Measurements from ENCODE around the gene CARD9. TPM values are rescaled to one million over a fixed set of nuclear protein-coding genes. Genes with fewer than 3 reads are reported as not detected.

The CARD9 gene
- total RNA-seq, 3 donors from 2014 or later: 2.2 to 2.4 (median 2.2) TPM

- Histone ChIP-seq H3K4me3 (no peak overlapping the region), H3K4me1 (ENCODE audit: low read depth) (peaks cover 8% of the 10 kb centered on the region), H3K9me3 (no peaks in the 10 kb centered on the region), H3K36me3 (ENCODE audit: low read depth) (no peaks in the 10 kb centered on the region)
- ATAC-seq (no peak), DNase-seq (no peak)
- intact Hi-C loops (cut with DNase I, micrococcal nuclease): no loop called here
- TF ChIP-seq, protein P1, sequence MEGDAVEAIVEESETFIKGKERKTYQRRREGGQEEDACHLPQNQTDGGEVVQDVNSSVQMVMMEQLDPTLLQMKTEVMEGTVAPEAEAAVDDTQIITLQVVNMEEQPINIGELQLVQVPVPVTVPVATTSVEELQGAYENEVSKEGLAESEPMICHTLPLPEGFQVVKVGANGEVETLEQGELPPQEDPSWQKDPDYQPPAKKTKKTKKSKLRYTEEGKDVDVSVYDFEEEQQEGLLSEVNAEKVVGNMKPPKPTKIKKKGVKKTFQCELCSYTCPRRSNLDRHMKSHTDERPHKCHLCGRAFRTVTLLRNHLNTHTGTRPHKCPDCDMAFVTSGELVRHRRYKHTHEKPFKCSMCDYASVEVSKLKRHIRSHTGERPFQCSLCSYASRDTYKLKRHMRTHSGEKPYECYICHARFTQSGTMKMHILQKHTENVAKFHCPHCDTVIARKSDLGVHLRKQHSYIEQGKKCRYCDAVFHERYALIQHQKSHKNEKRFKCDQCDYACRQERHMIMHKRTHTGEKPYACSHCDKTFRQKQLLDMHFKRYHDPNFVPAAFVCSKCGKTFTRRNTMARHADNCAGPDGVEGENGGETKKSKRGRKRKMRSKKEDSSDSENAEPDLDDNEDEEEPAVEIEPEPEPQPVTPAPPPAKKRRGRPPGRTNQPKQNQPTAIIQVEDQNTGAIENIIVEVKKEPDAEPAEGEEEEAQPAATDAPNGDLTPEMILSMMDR (IDR thresholded peaks at IDR 0.05): no peak
Measured at GRCh38 chr9:136359774-136360718, 13.4 kb downstream of the CARD9 start.

GRCh38 chr9:136358888-136359287 lies 14.6 kb downstream of the CARD9 start:
- Histone ChIP-seq H3K9me3 (no peaks in the 10 kb centered on the region), H3K36me3 (ENCODE audit: low read depth) (no peaks in the 10 kb centered on the region), H3K4me1 (ENCODE audit: low read depth) (peaks cover 8% of the 10 kb centered on the region), H3K4me3 (no peak overlapping the region)
- intact Hi-C loops (cut with DNase I, micrococcal nuclease): no loop called here
- TF ChIP-seq, protein P1 (IDR thresholded peaks at IDR 0.05): no peak
- ATAC-seq (no peak), DNase-seq (no peak)

GRCh38 chr9:136358016-136358415 lies 15.5 kb downstream of the CARD9 start:
- Histone ChIP-seq H3K4me1 (ENCODE audit: low read depth) (peaks cover 7% of the 10 kb centered on the region), H3K9me3 (no peaks in the 10 kb centered on the region), H3K36me3 (ENCODE audit: low read depth) (no peaks in the 10 kb centered on the region), H3K4me3 (no peak overlapping the region)
- no peak for ATAC-seq
- intact Hi-C loops (cut with DNase I, micrococcal nuclease): no loop called here
- DNase-seq: no peak
- TF ChIP-seq, protein P1 (IDR thresholded peaks at IDR 0.05): no peak

DNA sequence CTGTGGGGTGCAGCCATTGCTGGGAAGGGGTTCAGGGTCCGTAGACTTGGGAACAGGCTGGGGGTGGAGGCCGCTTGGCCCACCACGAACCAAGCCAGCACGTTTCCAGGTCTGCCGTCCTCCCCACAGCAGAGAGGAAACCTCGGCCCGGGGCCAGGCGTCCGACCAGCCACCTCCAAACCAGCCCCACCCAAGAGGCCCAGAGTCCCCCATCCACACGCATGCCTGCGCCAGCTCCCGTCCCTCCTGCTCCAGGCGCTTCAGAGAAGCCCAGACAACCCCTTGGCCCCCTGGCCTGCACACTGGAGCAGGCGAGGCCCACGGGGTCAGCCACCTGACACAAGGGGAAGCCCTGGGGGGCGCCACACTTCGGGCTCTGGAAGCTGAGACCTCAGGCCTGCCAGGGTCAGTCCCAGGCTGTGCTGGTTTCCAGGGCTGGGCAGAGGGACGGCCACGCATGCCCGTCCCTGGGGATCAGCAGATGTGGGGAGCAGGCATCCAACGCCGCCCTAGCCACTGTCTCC lies 16.2 kb downstream of the CARD9 start:
- Histone ChIP-seq H3K4me3 (no peak overlapping the region), H3K9me3 (no peaks in the 10 kb centered on the region), H3K36me3 (ENCODE audit: low read depth) (no peaks in the 10 kb centered on the region), H3K4me1 (ENCODE audit: low read depth) (no peaks in the 10 kb centered on the region)
- TF ChIP-seq, protein P1 (IDR thresholded peaks at IDR 0.05): no peak
- DNase-seq: no peak
- no peak for ATAC-seq
- intact Hi-C loops (cut with DNase I, micrococcal nuclease): no loop called here

DNA sequence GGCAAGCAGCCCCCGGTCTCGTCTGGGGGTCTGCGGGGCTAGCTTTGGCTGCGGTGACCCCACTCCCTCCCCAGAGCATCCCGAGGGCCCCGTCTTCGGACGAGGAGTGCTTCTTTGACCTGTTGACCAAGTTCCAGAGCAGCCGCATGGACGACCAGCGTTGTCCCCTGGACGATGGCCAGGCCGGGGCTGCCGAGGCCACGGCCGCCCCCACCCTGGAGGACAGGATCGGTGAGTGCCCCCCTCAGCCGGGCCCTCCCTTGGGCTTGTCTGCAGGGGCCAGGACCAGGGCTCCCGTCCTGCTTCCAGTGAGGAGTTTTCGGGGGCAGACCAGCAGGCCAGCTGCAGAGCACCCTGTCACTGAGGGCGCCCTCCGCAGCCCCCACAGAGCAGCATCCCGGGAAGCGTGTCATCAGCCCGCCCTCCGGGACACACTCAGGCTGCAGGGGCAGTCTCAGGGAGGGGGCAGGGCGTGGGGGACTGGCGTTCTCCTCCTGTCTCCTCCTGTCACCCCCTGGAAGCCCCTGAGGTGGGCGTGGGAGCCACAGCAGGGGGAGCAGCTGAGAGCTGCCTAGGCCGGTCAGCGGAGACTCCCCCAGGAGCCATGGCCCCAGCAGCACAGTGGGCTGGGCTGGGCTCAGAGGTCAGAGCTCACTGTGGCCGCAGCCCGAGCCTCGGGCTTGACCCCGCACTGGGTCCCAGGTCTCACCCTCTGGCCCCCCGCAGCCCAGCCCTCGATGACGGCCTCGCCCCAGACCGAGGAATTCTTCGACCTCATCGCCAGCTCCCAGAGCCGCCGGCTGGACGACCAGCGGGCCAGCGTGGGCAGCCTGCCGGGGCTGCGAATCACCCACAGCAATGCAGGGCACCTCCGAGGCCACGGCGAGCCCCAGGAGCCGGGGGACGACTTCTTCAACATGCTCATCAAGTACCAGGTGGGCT lies 17.6 kb downstream of the CARD9 start:
- Histone ChIP-seq H3K9me3 (no peaks in the 10 kb centered on the region), H3K4me3 (no peak overlapping the region), H3K4me1 (ENCODE audit: low read depth) (no peaks in the 10 kb centered on the region), H3K36me3 (ENCODE audit: low read depth) (no peaks in the 10 kb centered on the region)
- DNase-seq: no peak
- TF ChIP-seq, protein P1 (IDR thresholded peaks at IDR 0.05): no peak
- ATAC-seq: no peak
- intact Hi-C loops (cut with DNase I, micrococcal nuclease): no loop called here

Measured in mucosa of descending colon (tissue), 3 donors.